ENCODE results near the gene ETNPPL.

The ETNPPL gene

DNA sequence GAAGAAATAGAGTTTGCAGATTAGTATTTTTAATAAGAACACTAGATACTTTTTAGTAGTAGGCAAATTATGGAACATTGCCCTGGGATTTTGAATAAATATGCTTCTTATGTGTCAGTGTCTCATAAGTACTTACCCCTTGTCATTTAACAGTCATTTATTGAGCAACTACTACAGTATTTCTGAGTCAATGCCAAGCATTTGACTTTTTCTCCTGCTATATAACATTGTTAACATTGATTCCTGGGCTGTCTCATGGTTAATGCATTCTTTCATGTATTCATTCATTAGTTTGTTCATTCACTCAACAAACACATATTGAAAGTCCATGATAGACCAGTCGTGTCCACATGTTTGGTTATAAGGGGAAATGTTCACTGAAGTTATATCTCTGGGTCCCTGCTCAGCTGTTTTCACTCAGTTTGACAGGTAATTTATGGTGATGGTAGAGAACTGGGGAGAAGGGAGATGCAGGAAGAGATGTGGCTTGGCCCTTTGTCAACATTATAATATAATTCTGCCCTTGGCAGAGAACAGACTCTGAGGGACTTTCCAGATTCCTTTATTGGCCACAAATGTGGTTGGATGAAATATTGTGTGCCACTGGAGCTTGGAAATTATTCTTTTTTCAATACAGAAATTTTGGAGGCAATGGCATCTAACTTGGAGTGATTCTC lies 62.6 kb downstream of the ETNPPL start:
- Histone ChIP-seq H3K4me3 (ENCODE audit: insufficient read depth, low read length, poor library complexity, severe bottlenecking) (no peak overlapping the region), H3K9me3 (ENCODE audit: insufficient read depth, low read length) (no peaks in the 10 kb centered on the region), H3K27ac (ENCODE audit: low read depth, low read length) (no peak overlapping the region), H3K27me3 (ENCODE audit: low read length) (no peaks in the 10 kb centered on the region), H3K79me2 (ENCODE audit: insufficient read depth, low read length) (no peaks in the 10 kb centered on the region), H4K20me1 (ENCODE audit: low read depth, low read length) (no peaks in the 10 kb centered on the region), H3K9ac (ENCODE audit: low read length) (no peak overlapping the region), H3K36me3 (ENCODE audit: low read length) (no peaks in the 10 kb centered on the region), H2AFZ (ENCODE audit: low read depth, low read length, severe bottlenecking) (no peak overlapping the region), H3F3A (ENCODE audit: insufficient read depth) (no peaks in the 10 kb centered on the region), H3K4me2 (ENCODE audit: low read depth, low read length, poor library complexity, severe bottlenecking) (no peak overlapping the region), H3K9me2 (replicated peaks; ENCODE audit: insufficient read depth, low read length) (no peaks in the 10 kb centered on the region)
- no peak for TF ChIP-seq EZH2phosphoT487 (conservative IDR thresholded peaks at IDR 0.05; ENCODE audit: low read length)
- TF ChIP-seq, protein P1, sequence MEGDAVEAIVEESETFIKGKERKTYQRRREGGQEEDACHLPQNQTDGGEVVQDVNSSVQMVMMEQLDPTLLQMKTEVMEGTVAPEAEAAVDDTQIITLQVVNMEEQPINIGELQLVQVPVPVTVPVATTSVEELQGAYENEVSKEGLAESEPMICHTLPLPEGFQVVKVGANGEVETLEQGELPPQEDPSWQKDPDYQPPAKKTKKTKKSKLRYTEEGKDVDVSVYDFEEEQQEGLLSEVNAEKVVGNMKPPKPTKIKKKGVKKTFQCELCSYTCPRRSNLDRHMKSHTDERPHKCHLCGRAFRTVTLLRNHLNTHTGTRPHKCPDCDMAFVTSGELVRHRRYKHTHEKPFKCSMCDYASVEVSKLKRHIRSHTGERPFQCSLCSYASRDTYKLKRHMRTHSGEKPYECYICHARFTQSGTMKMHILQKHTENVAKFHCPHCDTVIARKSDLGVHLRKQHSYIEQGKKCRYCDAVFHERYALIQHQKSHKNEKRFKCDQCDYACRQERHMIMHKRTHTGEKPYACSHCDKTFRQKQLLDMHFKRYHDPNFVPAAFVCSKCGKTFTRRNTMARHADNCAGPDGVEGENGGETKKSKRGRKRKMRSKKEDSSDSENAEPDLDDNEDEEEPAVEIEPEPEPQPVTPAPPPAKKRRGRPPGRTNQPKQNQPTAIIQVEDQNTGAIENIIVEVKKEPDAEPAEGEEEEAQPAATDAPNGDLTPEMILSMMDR (IDR thresholded peaks at IDR 0.05; ENCODE audit: insufficient read depth, low read length, poor library complexity, severe bottlenecking): no peak

DNA sequence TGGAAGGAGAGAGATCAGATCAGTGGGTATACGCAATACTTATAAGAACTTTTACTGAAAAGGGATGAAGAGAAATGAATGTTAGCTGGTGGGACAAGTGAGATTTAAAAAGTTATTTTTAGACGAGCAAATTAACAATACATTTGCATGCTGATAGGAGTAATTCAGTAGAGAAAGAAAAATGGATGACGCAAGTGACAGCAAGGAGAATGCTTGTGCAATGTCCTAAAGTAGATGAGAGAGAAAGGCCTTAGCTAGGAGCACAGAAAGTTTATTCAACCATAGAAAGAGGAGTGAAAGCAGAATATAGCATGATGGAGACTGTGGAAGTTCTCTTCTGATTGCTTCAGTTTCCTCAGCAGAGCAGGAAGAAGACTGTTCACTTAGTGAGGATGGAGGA lies 66.7 kb downstream of the ETNPPL start:
- no peak overlapping the region for H2AFZ ChIP-seq (ENCODE audit: low read depth, low read length, severe bottlenecking)
- no peaks in the 10 kb centered on the region for H3K79me2 ChIP-seq (ENCODE audit: insufficient read depth, low read length)
- TF ChIP-seq EZH2phosphoT487 (conservative IDR thresholded peaks at IDR 0.05; ENCODE audit: low read length): no peak
- TF ChIP-seq, protein P1 (IDR thresholded peaks at IDR 0.05; ENCODE audit: insufficient read depth, low read length, poor library complexity, severe bottlenecking): no peak
- H3K36me3 ChIP-seq (ENCODE audit: low read length): no peaks in the 10 kb centered on the region
- H3K27me3 ChIP-seq (ENCODE audit: low read length): no peaks in the 10 kb centered on the region
- H3K4me2 ChIP-seq (ENCODE audit: low read depth, low read length, poor library complexity, severe bottlenecking): no peak overlapping the region
- no peaks in the 10 kb centered on the region for H4K20me1 ChIP-seq (ENCODE audit: low read depth, low read length)
- H3K4me3 ChIP-seq (ENCODE audit: insufficient read depth, low read length, poor library complexity, severe bottlenecking): no peak overlapping the region
- H3K9me3 ChIP-seq (ENCODE audit: insufficient read depth, low read length): no peaks in the 10 kb centered on the region
- H3K9me2 ChIP-seq (replicated peaks; ENCODE audit: insufficient read depth, low read length): no peaks in the 10 kb centered on the region
- H3K27ac ChIP-seq (ENCODE audit: low read depth, low read length): no peak overlapping the region
- H3F3A ChIP-seq (ENCODE audit: insufficient read depth): no peaks in the 10 kb centered on the region
- no peak overlapping the region for H3K9ac ChIP-seq (ENCODE audit: low read length)

DNA sequence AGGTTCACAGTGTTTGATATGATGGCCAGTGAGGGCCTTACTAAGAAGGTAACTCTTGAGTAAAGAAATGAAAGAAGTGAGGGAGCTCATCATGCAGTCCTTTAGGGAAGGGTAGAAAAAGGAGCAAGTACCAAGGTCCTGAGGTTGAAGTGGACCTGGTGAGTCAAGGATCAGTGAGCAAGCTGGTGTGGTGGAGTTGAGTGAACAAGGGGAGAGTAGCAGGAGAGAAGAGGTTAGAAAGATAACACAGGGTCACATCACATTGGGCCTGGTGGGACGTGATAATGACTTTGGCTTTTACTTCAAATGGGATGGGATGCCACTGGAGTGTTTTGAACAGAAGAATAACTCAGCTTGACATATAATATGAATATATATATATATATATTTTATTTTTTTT lies 67.8 kb downstream of the ETNPPL start:
- Histone ChIP-seq H3K4me2 (ENCODE audit: low read depth, low read length, poor library complexity, severe bottlenecking) (no peak overlapping the region), H3F3A (ENCODE audit: insufficient read depth) (no peaks in the 10 kb centered on the region), H3K4me3 (ENCODE audit: insufficient read depth, low read length, poor library complexity, severe bottlenecking) (no peak overlapping the region), H3K79me2 (ENCODE audit: insufficient read depth, low read length) (no peaks in the 10 kb centered on the region), H3K9me2 (replicated peaks; ENCODE audit: insufficient read depth, low read length) (no peaks in the 10 kb centered on the region), H2AFZ (ENCODE audit: low read depth, low read length, severe bottlenecking) (no peak overlapping the region), H3K27me3 (ENCODE audit: low read length) (no peaks in the 10 kb centered on the region), H3K9ac (ENCODE audit: low read length) (no peak overlapping the region), H3K36me3 (ENCODE audit: low read length) (no peaks in the 10 kb centered on the region), H4K20me1 (ENCODE audit: low read depth, low read length) (no peaks in the 10 kb centered on the region), H3K9me3 (ENCODE audit: insufficient read depth, low read length) (no peaks in the 10 kb centered on the region), H3K27ac (ENCODE audit: low read depth, low read length) (no peak overlapping the region)
- TF ChIP-seq EZH2phosphoT487 (conservative IDR thresholded peaks at IDR 0.05; ENCODE audit: low read length): no peak
- TF ChIP-seq, protein P1 (IDR thresholded peaks at IDR 0.05; ENCODE audit: insufficient read depth, low read length, poor library complexity, severe bottlenecking): no peak

All from SU-DHL-6 (cell line).